Measurements from ENCODE around the gene JARID2. TPM values are rescaled to one million over a fixed set of nuclear protein-coding genes. Genes with fewer than 3 reads are reported as not detected.

JARID2 gene
- polyA plus RNA-seq, 1 experiment, result 9.7 TPM

DNA sequence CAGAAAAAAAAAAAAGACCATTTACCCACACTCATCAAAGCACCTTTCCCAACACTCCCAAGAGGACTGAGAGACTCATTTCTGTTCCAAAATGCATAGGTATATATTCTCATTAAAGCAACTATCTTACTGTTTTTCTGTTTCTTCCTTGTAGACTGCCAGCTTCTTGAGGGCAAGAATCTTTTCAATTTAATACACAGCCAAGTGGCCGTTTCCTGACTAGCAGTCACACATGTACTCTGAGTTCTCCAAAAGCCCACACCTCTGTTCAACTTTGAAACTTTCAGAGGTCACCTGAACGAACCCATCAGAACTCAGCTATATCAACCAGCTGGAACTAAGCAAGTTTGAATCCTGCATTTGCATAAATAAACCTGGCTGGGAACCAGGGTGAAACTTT, 324.3 kb downstream of the JARID2 start:
- Histone ChIP-seq H3K27ac (ENCODE audit: low read depth, low read length) (no peak overlapping the region), H3K9me3 (ENCODE audit: control insufficient read depth, insufficient read depth, low read length) (no peaks in the 10 kb centered on the region), H3K4me3 (ENCODE audit: low read depth, low read length) (no peak overlapping the region), H3K27me3 (ENCODE audit: control insufficient read depth, insufficient read depth, low read length) (no peaks in the 10 kb centered on the region)
- ChIA-PET POLR2A (no interaction called here), CTCF (no interaction called here)
- DNase-seq (ENCODE audit: low read depth, low spot score), result no peak
- TF ChIP-seq, protein P1, sequence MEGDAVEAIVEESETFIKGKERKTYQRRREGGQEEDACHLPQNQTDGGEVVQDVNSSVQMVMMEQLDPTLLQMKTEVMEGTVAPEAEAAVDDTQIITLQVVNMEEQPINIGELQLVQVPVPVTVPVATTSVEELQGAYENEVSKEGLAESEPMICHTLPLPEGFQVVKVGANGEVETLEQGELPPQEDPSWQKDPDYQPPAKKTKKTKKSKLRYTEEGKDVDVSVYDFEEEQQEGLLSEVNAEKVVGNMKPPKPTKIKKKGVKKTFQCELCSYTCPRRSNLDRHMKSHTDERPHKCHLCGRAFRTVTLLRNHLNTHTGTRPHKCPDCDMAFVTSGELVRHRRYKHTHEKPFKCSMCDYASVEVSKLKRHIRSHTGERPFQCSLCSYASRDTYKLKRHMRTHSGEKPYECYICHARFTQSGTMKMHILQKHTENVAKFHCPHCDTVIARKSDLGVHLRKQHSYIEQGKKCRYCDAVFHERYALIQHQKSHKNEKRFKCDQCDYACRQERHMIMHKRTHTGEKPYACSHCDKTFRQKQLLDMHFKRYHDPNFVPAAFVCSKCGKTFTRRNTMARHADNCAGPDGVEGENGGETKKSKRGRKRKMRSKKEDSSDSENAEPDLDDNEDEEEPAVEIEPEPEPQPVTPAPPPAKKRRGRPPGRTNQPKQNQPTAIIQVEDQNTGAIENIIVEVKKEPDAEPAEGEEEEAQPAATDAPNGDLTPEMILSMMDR (IDR thresholded peaks at IDR 0.05; ENCODE audit: low read depth, low read length), result no peak

Small RNA genes lying within 50 kb of the gene (small RNA-seq; reads per million reads assigned to genes)
- gene RF00001 (ENCODE audit: insufficient read length, low read depth) (not detected), gene RNU6-522P (ENCODE audit: insufficient read length, low read depth) (not detected), gene RNU6-645P (ENCODE audit: insufficient read length, low read depth) (not detected)
